T-helper 2 cell (primary cell): ENCODE data around the gene DAPK2.

Experiments used
- DNase-seq, 5 experiments: peaks; one replicate each; pipeline versions ENCODE4 v3.0.0 to v3.0.0-alpha.2; 2012 to 2022

Gene DAPK2

DNA sequence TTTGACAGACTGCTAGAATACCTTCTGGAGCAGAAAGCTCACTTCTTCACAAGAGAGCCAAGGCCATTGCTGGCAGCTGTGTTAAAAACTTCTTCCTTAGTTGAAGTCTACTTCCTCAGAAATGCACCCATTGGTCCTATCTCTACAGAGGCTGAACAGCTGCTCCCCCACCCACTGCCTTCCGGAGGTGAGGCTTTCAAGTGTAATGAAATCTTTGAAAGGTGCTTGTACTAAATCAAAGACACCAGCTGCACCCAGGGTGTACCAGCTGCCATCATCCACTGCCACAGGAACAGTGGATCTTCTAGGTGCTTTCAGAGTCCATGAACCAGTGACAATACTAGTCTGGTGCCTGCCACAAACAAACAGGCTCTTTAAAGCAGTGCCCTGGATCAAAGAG is 186.1 kb downstream of the DAPK2 start:
- DNase-seq, result peak in 4 of 5 experiments; percentile 10 to 91 (median 30)

DNA sequence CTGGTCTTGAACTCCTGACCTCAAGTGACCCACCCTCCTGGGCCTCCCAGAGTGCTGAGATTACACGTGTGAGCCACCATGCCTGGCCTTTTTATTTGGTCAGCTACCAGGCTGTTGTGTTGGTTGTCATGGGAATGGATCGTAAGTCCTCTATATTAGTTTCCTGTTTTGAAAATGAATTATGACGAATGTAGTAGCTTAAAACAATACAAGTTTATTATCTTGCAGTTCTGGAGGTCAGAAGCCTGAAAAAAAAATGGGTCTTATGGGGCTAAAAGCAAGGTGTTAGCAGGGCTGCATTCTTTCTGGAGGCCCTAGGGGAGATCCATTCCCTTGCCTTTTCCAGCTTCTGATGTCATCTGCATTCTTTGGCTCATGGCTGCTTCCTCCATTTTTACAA is 187.4 kb downstream of the DAPK2 start:
- no peak for DNase-seq

DNA sequence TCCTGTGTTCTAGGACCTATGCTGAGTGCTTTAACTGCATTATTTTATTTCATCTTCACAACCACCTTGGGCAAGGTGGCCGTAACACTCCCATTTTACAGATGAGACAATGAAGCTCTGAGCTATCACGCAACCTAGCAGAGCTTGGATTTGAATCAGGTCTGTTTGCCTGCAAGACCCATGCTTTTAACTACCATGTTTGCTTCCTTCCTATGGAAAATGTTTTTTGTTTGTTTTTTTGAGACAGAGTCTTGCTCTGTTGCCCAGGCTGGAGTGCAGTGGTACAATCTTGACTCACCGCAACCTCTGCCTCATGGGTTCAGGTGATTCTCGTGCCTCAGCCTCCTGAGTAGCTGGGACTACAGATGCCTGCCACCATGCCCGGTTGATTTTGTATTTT is 187.8 kb downstream of the DAPK2 start:
- DNase-seq, result no peak

DNA sequence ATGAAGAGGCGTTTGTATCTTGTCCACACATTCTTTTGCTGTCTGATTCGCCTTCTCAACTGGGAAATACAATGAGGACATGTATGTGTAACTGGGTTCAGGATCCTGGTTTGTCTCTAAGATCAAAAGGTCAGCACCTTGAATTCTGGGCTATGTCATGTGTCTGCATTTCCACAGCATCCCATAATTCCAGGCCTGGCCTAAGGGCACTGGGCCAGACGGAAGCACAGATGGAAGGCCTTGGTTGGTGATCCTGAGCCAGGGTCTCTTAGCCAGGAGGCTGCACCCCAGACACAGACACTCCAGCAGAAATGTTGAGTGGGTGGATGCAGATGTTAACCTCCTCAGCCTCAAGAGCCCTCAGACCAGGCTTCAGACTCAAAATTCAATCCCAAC is 188.8 kb downstream of the DAPK2 start:
- DNase-seq, result no peak
